Activated CD4-positive, CD25-positive, alpha-beta regulatory T cell treated with anti-CD3 and anti-CD28 coated beads, Interleukin-2, amount 50 U/mL, for 72 hours (primary cell): Measurements from ENCODE around the gene TMEM255B.

ENCODE experiments used
- DNase-seq: peaks from one replicate; pipeline ENCODE4 v3.0.0; 2021

The TMEM255B gene

DNA sequence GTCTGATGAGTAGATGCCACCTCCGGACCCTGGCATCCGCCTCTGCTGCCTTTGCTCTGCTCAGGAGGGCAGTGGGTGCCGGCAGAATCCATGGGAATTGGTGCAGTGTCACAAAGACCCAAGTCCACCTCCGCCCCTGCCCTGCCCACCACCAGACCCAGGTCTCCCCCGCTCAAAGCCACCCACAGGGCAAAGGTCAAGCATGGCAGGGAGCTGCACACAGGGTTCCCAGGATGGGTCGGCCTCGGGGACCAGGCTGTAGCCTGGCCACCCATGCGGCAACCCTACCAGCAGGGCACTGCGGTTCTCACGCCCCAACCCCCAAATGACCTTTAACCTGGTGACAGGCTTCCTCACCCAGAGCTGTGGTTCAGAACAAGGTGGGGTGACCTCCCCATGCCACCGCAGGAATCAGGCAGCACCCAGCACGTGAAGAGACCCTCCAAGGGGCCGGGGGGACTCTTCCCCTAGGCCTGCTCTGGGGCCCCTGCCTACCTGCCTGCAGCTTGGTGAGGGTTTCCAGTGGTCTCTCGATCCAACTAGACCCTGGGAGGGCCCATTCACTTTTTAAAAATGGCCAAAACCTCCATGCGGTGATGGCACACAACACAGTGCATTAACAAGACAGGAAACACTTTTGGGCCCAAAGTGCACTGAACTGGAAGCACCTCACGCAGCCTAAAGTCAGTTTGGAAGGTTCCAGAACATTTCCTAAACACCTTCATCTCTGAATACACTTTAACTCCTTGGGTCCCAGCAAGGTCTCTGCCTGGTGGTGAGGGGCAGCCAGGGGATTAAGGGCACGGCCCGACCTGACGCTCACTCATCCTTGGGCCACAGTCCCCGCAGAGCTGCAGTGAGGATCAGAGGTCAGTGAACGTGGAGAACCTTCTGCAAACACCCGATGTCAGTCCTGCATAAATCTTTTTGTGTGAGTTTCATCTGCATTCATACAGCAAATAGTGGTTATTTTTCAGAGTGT is 93.8 kb downstream of the TMEM255B start:
- DNase-seq, result peak; percentile 26

DNA sequence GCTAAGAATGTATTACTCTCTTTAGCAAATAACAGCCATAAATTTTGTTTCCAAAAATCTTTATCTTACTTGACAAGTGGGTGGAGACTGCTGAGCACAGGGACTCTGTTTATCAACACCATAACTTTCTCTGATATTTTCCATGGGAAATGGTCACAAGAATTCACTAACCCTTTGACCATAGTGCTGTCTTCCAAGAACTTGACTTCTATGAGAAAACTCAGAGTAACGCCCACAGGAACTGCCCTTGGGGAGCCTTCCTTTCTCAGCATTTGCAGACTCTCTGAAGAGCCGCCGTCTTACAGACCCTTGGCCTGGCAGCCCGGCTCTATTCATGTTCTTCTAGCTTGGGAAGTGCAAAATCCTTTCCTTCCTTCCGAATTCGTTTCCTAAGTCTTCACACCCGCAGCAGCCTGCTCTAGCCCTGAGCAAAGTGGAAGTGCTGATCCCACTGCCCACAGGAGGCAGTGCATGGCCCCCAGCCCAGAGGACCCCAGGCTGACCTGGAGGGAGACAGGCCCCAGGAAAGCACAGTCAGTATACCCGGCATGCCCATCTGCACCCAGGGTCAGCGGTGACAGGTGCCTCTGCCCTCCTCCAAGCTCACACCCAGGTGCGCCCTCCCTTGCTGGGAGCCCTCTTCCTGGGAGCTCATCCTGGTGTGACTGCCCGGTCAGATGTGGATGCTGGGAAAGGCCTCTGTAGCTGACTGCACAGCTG is 94.7 kb downstream of the TMEM255B start:
- peak; percentile 26 for DNase-seq

GRCh38 chr13:113854238-113855011 is 95.4 kb downstream of the TMEM255B start:
- peak; percentile 25 for DNase-seq

DNA sequence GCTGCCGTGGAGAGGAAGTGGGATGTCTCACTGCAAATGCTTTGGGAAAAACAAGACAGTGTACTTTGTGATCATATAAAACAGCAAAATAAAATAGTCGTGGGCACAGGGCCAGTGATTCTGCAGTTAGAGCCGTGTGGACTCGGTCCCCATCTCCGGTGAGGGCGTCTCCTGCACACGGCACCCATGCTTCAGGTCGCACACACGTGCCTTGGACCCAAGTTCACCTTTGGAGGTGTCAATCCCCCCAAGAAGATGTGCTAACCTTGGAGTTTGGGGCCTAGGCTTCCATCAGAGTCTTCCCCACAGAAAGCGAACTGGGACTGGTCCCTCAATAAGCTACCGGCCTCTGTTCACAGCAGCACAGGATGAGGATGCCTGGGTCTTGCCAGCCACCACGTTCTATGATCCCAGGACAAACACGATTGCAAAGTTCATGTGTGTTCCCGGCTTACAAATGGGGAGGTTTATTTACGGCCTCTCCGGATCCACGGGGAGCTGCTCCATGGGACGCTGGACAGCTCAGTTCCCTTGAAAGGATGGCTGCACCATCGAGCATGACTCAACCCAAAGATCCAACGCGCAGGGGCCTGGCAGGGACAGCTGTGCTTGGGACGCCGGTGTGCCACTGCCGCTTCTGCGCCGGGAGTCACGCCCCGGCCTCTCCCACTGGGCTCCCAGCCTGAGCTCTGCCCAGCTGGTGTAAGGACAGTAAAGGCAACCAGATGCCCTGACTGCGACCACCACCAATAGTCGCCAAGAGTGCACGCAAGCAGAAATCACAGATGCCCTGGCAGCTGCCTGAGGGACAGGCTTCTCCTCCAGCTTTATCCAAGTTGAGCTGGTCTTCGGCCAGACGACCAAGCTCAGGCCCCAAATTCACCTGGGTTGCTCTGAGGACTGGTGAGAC is 96.2 kb downstream of the TMEM255B start:
- peak; percentile 25 for DNase-seq

GRCh38 chr13:113855931-113856715 is 97.1 kb downstream of the TMEM255B start:
- peak; percentile 8 for DNase-seq

DNA sequence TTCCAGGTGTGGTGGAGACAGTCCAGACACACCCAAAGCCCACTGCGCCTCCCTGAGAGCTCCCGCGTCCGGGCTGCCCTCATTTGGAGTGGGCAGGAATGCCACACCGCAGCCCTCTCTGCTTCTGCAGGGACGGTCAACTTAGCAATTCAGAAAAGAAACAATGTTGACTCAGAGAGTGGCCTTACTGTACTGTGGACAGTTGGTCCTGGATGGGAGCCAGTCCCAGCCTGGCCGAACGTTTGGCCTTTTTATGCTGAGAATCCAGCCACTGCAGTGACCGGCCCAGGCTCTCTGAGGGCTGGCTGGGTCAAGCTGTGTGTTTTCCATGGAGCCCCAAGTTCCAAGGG is 97.7 kb downstream of the TMEM255B start:
- DNase-seq, result no peak

DNA sequence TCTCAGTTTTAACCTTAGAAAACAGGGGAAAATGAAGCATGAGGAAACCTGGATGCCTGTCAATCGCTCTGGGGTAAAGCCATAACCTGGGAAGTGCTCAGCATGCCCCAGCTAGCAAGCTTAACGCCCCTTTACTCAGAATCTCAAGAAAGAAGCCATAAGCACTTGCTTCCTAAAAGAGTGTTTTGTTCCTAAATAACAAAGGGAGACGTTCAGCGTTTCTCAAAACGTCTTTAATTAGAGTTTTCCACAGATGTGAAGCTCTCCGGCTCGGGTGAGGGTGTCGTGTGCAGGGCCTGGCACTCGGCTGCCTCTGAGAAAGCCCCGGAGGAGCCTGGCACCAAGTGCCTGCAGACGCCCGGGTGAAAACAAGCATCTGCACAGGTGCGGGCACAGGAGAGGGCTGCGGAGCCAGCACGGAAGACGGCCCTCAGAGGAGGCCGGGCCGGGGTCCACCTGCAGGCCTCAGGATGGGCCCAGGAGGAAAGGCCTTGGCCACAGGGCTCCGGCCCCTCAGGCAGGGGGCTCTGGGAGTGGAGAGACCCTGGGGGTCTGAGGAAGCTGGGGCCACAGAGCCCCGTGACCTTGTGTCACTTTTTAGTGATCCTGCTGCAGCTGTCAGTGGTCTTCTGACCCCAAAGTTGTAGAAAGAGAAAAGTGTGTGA is 98.6 kb downstream of the TMEM255B start:
- DNase-seq, result peak; percentile 11

DNA sequence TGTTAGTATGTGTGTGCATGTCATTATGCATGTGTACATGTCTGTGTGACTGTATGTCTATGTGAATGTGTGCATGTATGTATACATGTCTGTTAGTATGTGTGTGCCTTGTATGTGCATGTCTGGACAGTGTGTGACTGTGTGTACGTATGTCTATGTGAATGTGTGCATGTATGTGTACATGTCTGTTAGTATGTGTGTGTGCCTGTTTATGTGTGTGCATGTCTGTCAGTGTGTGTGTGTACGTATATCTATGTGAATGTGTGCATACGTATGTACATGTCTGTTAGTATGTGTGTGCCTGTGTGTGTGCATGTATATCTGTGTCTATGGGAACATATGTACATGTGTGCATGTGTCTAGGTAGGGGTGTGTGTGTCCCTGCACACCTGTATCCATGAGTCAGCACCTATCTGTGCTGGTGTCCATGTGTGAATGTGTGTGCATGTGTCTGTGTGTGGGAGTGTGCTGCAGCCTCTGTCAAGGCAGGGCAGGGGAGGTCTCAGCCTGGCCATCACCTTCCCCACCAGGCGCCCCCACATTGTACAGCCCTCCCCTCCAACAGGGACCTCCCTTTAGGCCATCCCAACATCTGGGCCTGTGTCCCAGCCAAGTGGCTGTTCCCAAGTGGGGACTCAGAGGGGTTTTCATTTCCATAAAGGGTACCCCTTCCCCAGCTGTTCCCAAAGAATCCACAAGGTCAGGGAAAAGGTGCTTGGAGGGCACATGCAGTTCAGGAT is 100.5 kb downstream of the TMEM255B start:
- DNase-seq, result peak; percentile 9

DNA sequence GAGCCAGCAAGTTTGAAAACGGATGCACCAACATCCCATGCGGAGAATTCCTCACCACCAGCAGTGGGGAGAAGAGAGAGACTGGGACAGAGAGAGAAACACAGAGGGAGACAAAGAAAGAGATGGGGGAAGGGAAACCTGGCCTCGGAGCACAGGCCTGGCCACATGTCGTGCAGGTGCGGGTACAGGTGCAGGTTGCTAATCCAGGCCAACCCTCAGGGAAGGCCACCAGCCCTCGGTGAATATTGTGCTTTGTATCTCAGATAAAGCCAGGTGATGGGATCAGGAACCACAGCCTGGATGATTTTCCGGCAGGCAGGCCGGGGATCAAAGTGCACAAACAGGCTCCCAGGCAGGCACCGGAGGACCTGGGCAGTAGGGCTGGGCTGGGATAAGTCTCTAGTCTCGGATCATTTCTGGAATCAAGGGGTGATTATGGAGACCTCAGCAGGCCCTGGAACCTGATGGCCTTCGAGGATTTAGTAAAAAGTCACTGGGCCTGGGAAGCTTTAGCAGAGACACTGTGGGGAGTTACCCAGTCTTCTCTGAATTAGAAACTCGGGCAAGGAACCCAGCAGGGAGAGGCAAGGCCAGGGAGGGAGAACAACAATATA is 101.1 kb downstream of the TMEM255B start:
- peak; percentile 15 for DNase-seq

DNA sequence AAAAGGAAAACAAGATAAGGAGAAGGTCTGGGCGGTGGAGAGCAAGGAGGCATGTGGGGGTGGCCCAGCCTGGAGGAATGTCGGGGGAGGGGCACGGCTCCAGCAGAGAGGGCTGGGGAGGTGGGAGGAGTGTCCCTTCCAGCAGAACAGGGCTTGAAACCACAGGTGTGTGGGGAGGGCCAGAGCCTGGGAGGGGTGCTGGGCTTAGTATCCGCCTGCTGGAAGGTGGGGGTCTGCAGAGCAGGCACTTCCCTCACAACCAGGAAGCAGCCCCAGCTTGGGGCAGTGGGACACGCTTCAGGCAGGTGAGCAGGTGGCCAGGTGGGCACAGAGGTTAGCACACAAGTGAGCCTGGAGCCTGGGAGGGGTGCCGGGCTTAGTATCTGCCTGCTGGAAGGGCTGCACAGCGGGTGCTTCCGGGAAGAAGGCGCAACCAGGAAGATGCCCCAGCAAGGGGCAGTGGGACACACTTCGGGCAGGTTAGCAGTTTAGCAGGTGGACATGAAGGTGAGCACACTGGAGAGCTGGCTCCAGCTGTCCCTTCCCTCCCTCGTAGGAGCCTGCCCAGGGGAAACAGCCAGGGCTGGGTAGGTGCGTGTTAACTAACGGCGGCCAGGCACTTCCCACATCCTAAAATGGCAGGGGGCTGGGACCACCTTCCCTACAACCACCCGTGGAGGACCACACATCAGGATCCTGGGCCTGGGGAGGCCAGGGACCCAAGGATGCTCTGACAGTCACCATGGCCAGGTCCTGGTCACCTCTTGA is 101.8 kb downstream of the TMEM255B start:
- peak; percentile 23 for DNase-seq

- no peak for DNase-seq
These were observed 102.5 kb downstream of the TMEM255B start for GRCh38 chr13:113861433-113862030.

DNA sequence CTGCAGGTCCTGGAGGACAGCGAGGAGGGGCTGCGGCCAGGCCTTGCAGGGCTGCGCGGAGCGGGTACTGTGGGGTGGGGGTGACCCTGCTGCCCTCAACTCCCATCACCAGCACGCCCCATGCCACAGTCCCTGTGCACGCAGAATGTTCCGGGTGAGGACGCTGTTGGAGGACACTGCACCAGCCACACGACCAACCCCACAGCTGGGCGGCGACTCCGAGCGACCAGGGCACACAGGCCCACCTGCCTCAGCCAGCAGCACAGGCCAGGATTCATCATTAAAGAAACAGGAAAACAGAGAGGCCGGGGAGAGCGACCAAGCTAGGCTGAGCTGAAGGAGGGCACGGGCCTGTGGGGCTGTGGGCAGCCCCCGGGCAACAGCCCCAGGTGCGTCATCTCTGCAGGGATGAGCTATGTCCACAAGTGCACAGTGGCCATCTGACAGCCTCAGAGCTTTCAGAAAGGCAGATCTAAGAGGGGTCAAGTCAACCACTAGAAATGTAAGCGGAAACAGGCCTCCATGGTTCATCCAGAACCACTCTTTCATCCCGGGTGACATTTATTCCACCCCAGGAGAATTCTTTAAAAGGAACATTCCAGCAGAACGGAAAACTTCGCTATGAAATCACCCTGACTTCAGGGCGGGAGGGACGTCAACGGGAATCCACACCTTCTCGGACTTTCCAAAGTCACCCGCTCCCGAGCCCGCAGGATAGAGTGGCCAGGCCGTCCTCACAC is 103.3 kb downstream of the TMEM255B start:
- peak; percentile 24 for DNase-seq

DNA sequence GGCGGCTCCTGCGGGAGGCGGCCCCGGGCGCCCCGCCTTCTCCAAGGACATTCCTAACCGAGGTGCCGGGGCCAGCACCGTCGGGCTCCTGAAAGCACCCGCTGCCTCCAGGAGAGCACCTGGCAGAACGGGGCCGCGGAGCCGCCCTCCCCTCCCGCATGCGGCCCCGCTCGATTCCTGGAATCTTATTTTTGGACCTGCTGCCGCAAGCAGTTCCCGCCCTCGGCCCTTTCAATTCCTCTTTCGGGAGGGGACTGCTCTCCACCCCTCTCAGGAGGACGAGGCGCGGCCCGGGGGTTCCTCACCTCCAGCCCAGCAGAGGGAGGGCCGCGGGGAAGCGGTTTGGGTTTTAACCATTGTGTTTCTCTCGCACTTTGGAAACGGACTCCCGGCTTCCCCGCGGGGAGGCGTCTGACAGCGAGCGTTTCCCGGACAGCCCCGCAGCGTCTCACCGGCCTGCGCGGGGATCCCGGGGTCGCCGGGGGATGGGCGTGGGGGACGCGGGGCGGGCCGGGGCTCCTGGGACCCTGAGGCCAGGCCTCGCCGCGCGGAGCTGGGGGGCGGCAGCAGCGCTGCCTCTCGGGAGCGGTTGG is 104.0 kb downstream of the TMEM255B start:
- peak; percentile 30 for DNase-seq

GRCh38 chr13:113863524-113864272 is 104.7 kb downstream of the TMEM255B start, which contains the start of gene GAS6:
TSS of gene GAS6 (minus strand) at chr13:113864076. CDS start at chr13:113863920, 156 bp downstream.
- peak; percentile 34 for DNase-seq

DNA sequence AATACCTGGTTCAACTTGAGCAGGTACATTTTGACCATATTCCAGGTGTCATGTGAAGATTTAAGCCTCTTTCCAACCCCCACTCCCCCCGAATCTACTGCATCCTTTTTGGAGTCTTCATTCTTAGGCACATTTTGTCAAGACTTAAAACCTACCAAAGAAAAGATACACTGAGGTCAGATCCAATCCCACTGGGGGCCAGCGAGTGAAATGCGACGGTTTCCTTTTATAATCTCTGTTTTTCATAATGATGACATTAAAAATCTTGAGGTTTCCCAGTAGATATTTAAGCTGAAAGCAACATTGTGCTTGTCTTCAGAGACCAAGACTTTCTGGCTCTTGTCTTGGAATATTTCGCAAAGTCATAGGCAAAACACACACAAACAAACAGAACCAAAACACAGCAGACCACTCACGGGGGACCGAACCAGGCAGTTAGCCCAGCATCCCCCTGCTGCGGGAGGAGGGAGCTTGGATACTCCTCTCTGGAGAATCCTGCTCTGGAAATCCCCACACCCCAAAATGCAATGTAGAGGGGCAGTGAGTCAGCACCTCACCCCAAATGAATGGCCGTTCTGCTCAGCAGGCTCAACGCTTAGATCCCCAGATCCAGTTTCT is 105.4 kb downstream of the TMEM255B start:
- no peak for DNase-seq

DNA sequence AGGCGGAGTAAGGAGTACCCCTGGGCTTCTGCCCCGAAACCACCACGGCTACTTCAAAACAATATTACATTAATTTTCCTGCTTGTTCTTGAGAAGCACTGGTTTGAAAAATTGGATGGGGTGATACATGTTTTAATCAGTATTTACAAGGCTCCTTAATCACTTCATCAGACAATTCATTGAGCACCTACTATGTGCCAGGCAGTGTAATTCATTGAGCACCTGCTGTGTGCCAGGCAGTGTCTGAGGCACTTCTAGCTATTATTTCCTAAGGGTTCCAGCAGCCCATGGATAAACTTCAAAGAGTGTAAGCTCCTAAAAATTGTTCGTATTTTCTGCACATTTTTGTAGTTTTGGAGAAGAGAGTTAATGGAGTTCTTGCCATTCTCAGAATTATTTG is 106.4 kb downstream of the TMEM255B start:
- DNase-seq, result no peak
